GM12874 (cell line): ENCODE measurements around the gene CEL.

Experiments used
- CTCF ChIP-seq: IDR thresholded peaks from 2 replicates; pipeline ENCODE4 v1.5.1; 2011; ENCODE audit warnings: low read depth, mild to moderate bottlenecking, control low read depth, low read length, moderate library complexity; ENCODE audit not compliant: insufficient read depth

The CEL gene

GRCh38 chr9:133054194-133054890, 7.4 kb upstream of the CEL start:
- no peak for TF ChIP-seq CTCF

- TF ChIP-seq CTCF, result no peak
These were observed 6.8 kb upstream of the CEL start for GRCh38 chr9:133054966-133055365.

GRCh38 chr9:133055788-133056420, 5.9 kb upstream of the CEL start:
- no peak for TF ChIP-seq CTCF

GRCh38 chr9:133056533-133056932, 5.2 kb upstream of the CEL start:
- TF ChIP-seq CTCF, result no peak

- no peak for TF ChIP-seq CTCF
These were observed 4.8 kb upstream of the CEL start for GRCh38 chr9:133057006-133057405.

- no peak for TF ChIP-seq CTCF
These were observed 4.2 kb upstream of the CEL start for GRCh38 chr9:133057553-133057952.

GRCh38 chr9:133058071-133058470, 3.7 kb upstream of the CEL start:
- TF ChIP-seq CTCF, result no peak
